IPS-NIHi7 (cell line): Measurements from ENCODE around the gene LAYN.

Experiments
- DNase-seq: peaks from one replicate; pipeline ENCODE4 v3.0.0; 2012; ENCODE audit warnings: mixed read lengths; ENCODE audit errors: extremely low spot score

The LAYN gene

GRCh38 chr11:111531136-111531535 lies 9.4 kb upstream of the LAYN start:
- no peak for DNase-seq

GRCh38 chr11:111531687-111532364 lies 8.7 kb upstream of the LAYN start:
- DNase-seq, result peak; percentile 41

- DNase-seq, result no peak
These were observed 8.2 kb upstream of the LAYN start for GRCh38 chr11:111532365-111532709.

GRCh38 chr11:111535281-111535680 lies 5.2 kb upstream of the LAYN start:
- DNase-seq, result no peak

DNA sequence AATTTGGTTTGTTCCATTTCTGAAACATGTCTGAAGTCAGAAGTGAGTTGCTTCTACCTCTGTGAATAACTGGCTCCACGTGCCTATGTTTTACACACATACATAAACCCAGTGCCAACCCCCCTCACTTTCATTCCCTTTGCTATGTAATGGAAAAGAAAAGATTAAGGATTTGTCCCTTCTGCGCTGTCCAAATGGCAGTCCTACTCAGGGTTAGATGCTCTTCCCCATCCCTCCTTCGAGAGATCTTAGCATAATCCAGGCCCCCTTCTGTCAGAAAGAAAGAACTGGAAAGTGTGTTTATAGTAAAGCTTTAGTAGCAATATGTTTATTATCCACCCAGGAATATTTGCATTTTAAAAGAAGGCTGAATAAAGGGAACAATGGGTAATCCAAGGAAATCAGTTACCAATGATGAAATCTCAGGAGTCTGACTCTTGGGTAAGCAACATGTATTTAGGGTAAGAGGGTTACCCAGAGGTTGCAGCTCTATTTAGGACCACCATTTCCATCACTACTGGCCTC lies 3.1 kb upstream of the LAYN start:
- no peak for DNase-seq

DNA sequence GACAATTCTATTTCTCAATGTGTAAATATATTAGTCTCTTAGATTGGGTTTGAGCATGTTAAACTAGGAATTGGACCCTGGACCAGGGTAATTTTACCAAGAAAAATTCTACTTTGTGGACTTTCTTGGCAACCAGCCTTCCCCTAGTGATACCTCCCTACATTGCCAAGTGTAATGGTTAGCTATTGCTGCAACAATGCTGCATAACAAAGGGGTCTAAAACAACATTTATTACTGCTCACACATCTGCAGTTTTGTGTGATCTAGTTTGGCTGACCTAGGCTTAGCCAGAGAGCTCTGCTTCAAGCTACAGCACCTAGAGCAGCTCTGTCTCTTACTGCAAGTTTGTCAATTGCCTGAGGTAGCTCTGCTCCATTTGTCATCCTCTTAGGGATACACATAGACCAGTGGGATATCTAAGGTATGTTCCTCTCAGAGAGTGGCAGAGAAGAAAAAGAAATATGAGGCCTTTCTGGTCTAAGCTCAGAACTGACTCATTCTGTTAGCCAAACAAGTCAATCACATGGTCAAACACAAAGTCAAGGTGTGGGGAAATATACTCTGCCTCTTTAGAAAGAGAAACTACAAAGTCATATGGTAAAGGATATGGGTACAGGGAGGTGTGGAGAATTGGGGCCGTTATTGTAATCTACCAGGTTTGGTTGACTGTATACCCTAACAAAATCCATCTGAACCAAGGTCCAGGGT lies 2.0 kb upstream of the LAYN start:
- no peak for DNase-seq

- DNase-seq, result no peak
These were observed 950 bp upstream of the LAYN start for GRCh38 chr11:111539426-111540113.

GRCh38 chr11:111540937-111541253 lies 375 bp downstream of the LAYN start:
- DNase-seq, result no peak

DNA sequence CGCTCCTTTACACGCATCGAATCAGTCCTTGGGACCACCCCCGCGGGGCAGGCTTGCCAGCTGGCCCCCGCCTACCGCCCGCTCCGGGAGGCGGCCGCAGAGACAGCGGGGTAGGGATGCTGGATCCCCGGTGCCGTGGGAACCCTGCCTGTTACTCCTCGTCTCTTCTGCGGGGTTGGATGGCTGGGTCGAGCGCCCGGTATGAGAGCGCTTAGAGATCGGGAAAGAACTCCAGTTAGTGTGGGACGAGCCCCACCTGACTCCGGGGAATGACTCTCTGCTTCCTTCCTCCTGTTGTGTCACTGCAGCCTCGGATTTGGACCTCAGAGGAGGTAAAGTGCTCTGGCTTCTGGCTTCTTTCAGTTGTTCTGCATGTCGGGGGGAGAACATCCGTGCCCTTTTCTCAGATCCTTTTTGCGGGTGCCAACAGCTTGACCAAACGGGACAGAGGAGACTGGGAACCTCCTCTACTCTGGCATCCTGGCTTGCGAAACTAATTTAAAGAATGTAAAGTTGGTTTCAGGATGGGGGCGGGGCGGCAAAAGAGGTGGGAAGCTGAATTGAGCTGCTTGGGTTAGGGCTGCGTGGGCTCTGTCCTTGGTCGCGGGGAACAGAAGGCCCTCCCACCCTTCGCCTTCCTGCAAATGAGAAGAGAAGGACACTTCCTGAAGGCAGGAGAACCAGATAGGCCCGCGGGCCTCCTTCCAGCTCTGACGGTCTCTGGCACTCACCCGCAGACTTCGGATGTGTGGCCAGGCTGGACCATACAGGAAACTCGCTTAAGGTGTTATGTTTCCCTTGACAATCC lies 938 bp downstream of the LAYN start:
- peak; percentile 64 for DNase-seq

DNA sequence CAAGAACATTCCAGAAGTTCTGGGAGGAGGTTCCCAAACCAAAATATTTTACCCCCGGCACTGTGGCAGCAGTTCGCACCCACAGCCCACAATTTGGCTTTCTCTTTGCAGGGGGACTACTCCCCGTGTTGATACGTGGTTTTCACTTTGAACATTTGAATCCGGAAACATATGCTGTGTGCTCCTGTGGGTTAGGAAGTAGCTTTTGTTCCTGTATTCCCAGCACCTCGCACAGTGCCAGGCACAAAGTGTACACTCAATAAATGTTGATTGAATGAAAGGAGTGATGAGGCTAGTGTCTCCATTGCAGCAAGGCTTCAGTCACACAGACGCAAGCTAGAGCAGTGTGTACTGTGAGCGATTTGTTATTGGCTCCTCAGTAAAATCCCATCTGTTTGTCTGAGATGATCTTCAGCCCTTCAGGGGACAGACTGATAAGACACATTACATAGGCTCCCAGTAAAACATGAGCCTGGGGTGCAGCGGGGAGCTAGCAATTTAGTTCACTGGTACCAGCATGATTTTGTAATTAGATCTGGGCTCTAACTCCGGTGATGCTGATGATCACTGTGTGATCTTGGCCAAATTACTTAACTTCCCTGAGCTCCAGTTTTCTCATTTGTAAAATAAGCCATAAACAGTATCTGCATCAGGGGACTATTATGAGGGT lies 2.2 kb downstream of the LAYN start:
- no peak for DNase-seq

DNA sequence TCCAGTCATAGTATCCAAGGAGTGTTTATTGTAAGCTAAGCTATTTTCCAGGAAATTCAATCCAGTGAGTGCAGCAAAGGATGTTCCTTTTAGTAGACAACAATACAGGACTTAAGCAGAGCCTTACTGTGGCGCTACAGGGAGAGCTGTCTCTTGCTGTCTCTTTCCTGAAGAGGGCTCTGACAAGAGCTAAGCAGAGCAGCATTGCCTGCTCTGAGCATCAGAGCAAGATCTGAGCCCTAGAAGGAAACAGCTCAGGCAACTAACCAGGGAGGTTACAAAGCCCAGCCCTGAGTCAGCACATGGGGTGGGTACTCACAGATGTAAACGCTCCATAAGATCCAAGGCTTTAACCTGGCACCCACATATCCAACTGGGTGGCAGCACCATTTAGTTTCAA lies 8.0 kb downstream of the LAYN start:
- no peak for DNase-seq

GRCh38 chr11:111549196-111549868 lies 8.8 kb downstream of the LAYN start:
- DNase-seq, result no peak

DNA sequence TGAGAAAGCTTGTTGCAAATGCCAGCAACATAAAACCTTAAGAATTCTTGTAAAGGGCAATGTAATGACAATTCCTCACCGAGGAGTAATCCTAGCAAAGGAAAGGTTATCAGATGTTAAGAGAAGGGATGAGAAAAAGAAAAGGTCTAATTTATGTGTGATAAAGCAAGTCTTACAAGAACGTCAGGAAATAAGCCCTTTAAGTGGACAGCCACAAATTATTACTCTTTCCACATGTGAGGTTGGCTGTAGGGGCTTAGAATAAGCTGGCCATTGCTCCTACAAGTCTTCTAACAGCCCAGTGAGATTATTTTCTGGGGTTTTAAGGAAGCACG lies 9.3 kb downstream of the LAYN start:
- no peak for DNase-seq

- DNase-seq, result no peak
These were observed 9.7 kb downstream of the LAYN start for GRCh38 chr11:111550258-111550657.

DNA sequence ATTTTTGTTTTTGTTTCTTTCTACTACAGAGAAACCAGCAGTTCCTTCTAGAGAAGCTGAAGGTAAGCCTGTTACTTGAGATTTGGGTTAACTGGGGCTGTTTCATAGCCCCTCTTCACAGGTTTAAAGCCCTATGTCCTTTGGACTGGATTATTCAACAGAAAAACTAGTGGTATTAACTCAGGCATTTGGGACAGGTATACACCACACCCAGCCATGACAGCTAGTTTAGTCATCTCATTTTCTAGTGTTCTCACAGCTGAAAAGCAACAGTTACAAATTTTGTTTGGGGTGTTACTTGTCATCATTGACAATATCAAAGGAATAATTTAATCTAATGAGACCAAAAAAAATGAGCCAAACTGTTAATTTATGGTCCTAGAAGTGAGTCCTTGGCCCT lies 14.0 kb downstream of the LAYN start:
- no peak for DNase-seq

DNA sequence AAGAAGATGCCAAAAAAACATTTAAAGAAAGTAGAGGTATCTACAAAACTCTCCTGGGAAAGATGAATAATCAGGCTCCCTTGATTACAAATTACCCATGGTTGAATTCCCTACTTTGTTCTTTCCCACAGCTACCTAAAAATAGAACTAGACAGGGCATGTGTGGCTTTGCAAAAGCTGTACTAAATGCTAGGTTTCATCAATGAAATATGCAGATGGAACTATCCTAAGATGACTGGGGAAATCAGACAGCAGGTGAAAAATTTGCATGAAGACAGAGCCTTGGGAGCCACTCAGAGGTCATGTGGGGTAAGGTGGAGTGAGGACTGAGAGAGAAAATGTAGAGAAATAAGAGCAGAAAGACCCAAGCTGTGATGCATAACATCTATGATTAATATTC lies 14.7 kb downstream of the LAYN start:
- DNase-seq, result no peak

GRCh38 chr11:111557425-111558111 lies 17.0 kb downstream of the LAYN start:
- DNase-seq, result no peak

DNA sequence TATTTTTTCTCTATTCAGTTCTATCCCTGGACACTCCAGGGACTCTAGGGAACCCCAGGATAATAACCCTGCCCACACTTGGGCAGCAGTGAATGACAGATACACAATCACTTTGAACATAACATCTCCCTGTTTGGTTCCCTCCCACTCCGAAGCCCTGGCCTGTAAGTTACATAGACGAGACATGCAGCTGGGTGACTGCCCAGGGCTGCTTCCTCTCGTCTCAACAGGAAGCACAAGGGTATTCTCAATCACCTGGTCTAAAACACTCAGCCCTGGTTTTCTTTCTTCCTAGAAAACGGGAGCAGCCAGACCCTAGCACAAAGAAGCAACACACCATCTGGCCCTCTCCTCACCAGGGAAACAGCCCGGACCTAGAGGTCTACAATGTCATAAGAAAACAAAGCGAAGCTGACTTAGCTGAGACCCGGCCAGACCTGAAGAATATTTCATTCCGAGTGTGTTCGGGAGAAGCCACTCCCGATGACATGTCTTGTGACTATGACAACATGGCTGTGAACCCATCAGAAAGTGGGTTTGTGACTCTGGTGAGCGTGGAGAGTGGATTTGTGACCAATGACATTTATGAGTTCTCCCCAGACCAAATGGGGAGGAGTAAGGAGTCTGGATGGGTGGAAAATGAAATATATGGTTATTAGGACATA lies 19.4 kb downstream of the LAYN start:
- no peak for DNase-seq

DNA sequence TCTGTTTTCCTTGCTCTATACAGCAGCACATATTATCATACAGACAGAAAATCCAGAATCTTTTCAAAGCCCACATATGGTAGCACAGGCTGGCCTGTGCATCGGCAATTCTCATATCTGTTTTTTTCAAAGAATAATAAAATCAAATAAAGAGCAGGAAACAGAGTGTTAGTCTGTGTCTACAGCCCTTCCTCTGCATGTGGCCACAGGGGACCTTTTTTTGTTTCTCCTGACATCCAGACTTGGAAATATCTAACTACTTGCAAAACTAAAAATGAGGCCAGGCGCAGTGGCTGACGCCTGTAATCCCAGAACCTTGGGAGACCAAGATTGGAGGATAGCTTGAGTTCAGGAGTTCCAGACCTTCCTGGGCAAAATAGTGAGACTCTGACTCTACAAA lies 20.3 kb downstream of the LAYN start:
- DNase-seq, result no peak

DNA sequence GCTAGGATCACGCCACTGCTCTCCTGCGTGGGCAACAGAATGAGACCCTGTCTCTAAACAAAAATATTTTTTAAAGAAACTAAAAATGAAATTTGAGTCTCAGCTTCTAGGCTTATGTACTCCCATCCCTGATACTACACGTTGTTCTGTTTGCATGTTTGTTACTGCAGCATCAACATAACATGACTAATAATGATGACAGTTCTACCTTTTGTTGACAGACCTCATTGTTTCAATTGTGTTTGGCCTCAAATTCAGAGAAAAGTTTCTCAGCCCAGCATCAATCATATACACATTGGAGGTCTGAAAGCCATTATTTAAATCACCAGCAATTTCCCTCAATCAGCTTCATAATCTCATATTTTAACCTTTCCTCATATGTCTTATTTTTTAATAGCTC lies 20.8 kb downstream of the LAYN start:
- DNase-seq, result no peak
